Tibial artery (tissue), 4 donors: ENCODE measurements around the gene ATP2A3.

Experiments
- DNase-seq, 2 donors: peaks; one replicate each; pipeline ENCODE4 v3.0.0-alpha.2; 2019
- H3K27ac ChIP-seq, 2 donors: fragments of 200-600 bp; sonication (generic) in 1 of 2; 1 replicate in 1 of 2; 2 replicates in 1 of 2; pipeline ENCODE4 v1.5.1; 2018 to 2019; ENCODE audit warnings: mild to moderate bottlenecking in 1 of 2
- H3K27me3 ChIP-seq, 2 donors: fragments of 200-600 bp; sonication (generic) in 1 of 2; one replicate each; pipeline versions ENCODE4 v1.5.1 to v1.6.0; 2016 to 2019
- H3K36me3 ChIP-seq, 3 donors: fragments of 200-600 bp; sonication (generic) in 2 of 3; one replicate each; pipeline ENCODE4 v1.5.1; 2016 to 2019; ENCODE audit warnings: mild to moderate bottlenecking in 2 of 3
- H3K4me1 ChIP-seq, 4 donors: fragments of 200-600 bp; sonication (generic) in 2 of 4; 1 replicate in 3 of 4; 2 replicates in 1 of 4; pipeline ENCODE4 v1.5.1; 2016 to 2019
- H3K4me3 ChIP-seq, 2 donors: fragments of 200-600 bp; sonication (generic) in 1 of 2; 1 replicate in 1 of 2; 2 replicates in 1 of 2; pipeline ENCODE4 v1.5.1; 2018 to 2019; ENCODE audit warnings: mild to moderate bottlenecking in 2 of 2
- H3K9me3 ChIP-seq, 3 donors: fragments of 200-600 bp; sonication (generic) in 1 of 3; one replicate each; pipeline ENCODE4 v1.5.1; 2016 to 2019
- CTCF ChIP-seq, 2 experiments: fragments of 200-600 bp in 1 of 2; fragments of 450-650 bp in 1 of 2; IDR thresholded peaks; one replicate each; pipeline ENCODE4 v1.5.1; 2017 to 2019; ENCODE audit warnings: antibody characterized with exemption in 2 of 2, mild to moderate bottlenecking in 1 of 2, moderate library complexity in 1 of 2
- intact Hi-C: fragments of 100-400 bp; cut with DNase I; formaldehyde crosslinking; loops from one replicate; pipeline ENCODE4 v1.15.0; 2023; ENCODE audit warnings: low total_unique reads

Gene ATP2A3

GRCh38 chr17:3935825-3936355 is 28.3 kb downstream of the ATP2A3 start:
- intact Hi-C loops = no loop called here
- peaks cover 0 to 59% (median 37%) of the 10 kb centered on the region in 3 donors for H3K36me3 ChIP-seq

GRCh38 chr17:3935140-3935542 is 29.1 kb downstream of the ATP2A3 start:
- peaks cover 0 to 58% (median 29%) of the 10 kb centered on the region in 3 donors for H3K36me3 ChIP-seq
- TF ChIP-seq CTCF (IDR thresholded peaks at IDR 0.05) = peak; percentile 55 to 58
- no peak overlapping the region for H3K27ac ChIP-seq
- H3K4me3 ChIP-seq = no peak overlapping the region
- H3K27me3 ChIP-seq = no peaks in the 10 kb centered on the region
- H3K4me1 ChIP-seq = no peaks in the 10 kb centered on the region
- no peak for DNase-seq
- intact Hi-C loops = no loop called here
- H3K9me3 ChIP-seq = no peaks in the 10 kb centered on the region

More at GRCh38 chr17:3935825-3936355, 28.3 kb downstream of the ATP2A3 start:
- no peak overlapping the region for H3K27ac ChIP-seq
- no peak for DNase-seq
- H3K4me1 ChIP-seq = no peaks in the 10 kb centered on the region
- no peak for TF ChIP-seq CTCF (IDR thresholded peaks at IDR 0.05)
- H3K9me3 ChIP-seq = no peaks in the 10 kb centered on the region
- H3K4me3 ChIP-seq = no peak overlapping the region
- H3K27me3 ChIP-seq = no peaks in the 10 kb centered on the region

GRCh38 chr17:3929764-3930163 is 34.5 kb downstream of the ATP2A3 start:
- H3K27ac ChIP-seq = no peak overlapping the region
- no peak overlapping the region for H3K4me3 ChIP-seq
- no peaks in the 10 kb centered on the region for H3K27me3 ChIP-seq
- intact Hi-C loops = no loop called here
- H3K4me1 ChIP-seq = peaks cover 0 to 38% (median 29%) of the 10 kb centered on the region in 4 donors
- H3K36me3 ChIP-seq = peaks cover 0 to 26% (median 5%) of the 10 kb centered on the region in 3 donors
- TF ChIP-seq CTCF (IDR thresholded peaks at IDR 0.05) = no peak
- DNase-seq = no peak
- H3K9me3 ChIP-seq = no peaks in the 10 kb centered on the region

GRCh38 chr17:3929181-3929580 is 35.1 kb downstream of the ATP2A3 start:
- no peak for DNase-seq
- peaks cover 0 to 32% (median 5%) of the 10 kb centered on the region in 3 donors for H3K36me3 ChIP-seq
- H3K27ac ChIP-seq = no peak overlapping the region
- intact Hi-C loops = no loop called here
- no peak overlapping the region for H3K4me3 ChIP-seq
- H3K27me3 ChIP-seq = no peaks in the 10 kb centered on the region
- H3K9me3 ChIP-seq = no peaks in the 10 kb centered on the region
- peaks cover 0 to 42% (median 29%) of the 10 kb centered on the region in 4 donors for H3K4me1 ChIP-seq
- no peak for TF ChIP-seq CTCF (IDR thresholded peaks at IDR 0.05)

- DNase-seq = no peak
- peaks cover 0 to 33% (median 5%) of the 10 kb centered on the region in 3 donors for H3K36me3 ChIP-seq
- intact Hi-C loops = no loop called here
- peaks cover 0 to 42% (median 29%) of the 10 kb centered on the region in 4 donors for H3K4me1 ChIP-seq
- no peaks in the 10 kb centered on the region for H3K9me3 ChIP-seq
- TF ChIP-seq CTCF (IDR thresholded peaks at IDR 0.05) = no peak
- H3K4me3 ChIP-seq = no peak overlapping the region
- H3K27ac ChIP-seq = peak overlapping the region; percentile 49 to 74
- no peaks in the 10 kb centered on the region for H3K27me3 ChIP-seq
Measured at GRCh38 chr17:3928406-3928805, 35.8 kb downstream of the ATP2A3 start.
